ENCODE measurements around the gene PDE8B. TPM values are rescaled to one million over a fixed set of nuclear protein-coding genes. Genes with fewer than 3 reads are reported as not detected.
"Not testable (repeated sequence)": the region's sequence is repeated elsewhere in the genome, so short reads cannot be mapped to it uniquely, and the experiment has no call there.

Gene PDE8B
- total RNA-seq, 2 experiments from 2014 or later, result 0.68 TPM; not detected in 1

GRCh38 chr5:77438071-77438470 is 227.6 kb downstream of the PDE8B start:
- Mint-ChIP-seq H3K27me3 (no peaks in the 10 kb centered on the region), H3K4me1 (no peaks in the 10 kb centered on the region), H3K36me3 (peaks cover 16% of the 10 kb centered on the region), H3K27ac (no peak overlapping the region), H3K4me3 (no peak overlapping the region), H3K9me3 (ENCODE audit: low read depth) (no peaks in the 10 kb centered on the region)
- DNase-seq (no peak), ATAC-seq (no peak)
- CTCF ChIA-PET, result interaction anchor here (1.0 to 2.2 kb wide), 2 partner anchors 11 to 293 kb away, joined by 6 read pairs; no protein-coding TSS in a partner anchor

- Mint-ChIP-seq H3K27me3 (no peaks in the 10 kb centered on the region), H3K4me1 (no peaks in the 10 kb centered on the region), H3K36me3 (peaks cover 44% of the 10 kb centered on the region), H3K27ac (no peak overlapping the region), H3K4me3 (no peak overlapping the region), H3K9me3 (ENCODE audit: low read depth) (no peaks in the 10 kb centered on the region)
- CTCF ChIA-PET, result no interaction called here
- no peak for DNase-seq
- no peak for ATAC-seq
Measured at GRCh38 chr5:77443670-77444069, 233.2 kb downstream of the PDE8B start.

GRCh38 chr5:77444356-77444755 is 233.9 kb downstream of the PDE8B start:
- Mint-ChIP-seq H3K4me1 (no peaks in the 10 kb centered on the region), H3K9me3 (ENCODE audit: low read depth) (no peaks in the 10 kb centered on the region), H3K27ac (no peak overlapping the region), H3K4me3 (no peak overlapping the region), H3K27me3 (no peaks in the 10 kb centered on the region), H3K36me3 (peaks cover 51% of the 10 kb centered on the region)
- DNase-seq (no peak), ATAC-seq (no peak)
- CTCF ChIA-PET, result no interaction called here

GRCh38 chr5:77448831-77449230 is 238.4 kb downstream of the PDE8B start:
- CTCF ChIA-PET, result interaction anchor here (1.6 kb wide), 1 partner anchor 12 kb away, joined by 6 read pairs; no protein-coding TSS in a partner anchor
- Mint-ChIP-seq H3K4me3 (no peak overlapping the region), H3K36me3 (peaks cover 64% of the 10 kb centered on the region), H3K27me3 (no peaks in the 10 kb centered on the region), H3K9me3 (ENCODE audit: low read depth) (no peaks in the 10 kb centered on the region), H3K27ac (no peak overlapping the region), H3K4me1 (no peaks in the 10 kb centered on the region)
- ATAC-seq (no peak), DNase-seq (no peak)

GRCh38 chr5:77449277-77449676 is 238.8 kb downstream of the PDE8B start:
- Mint-ChIP-seq H3K36me3 (peaks cover 63% of the 10 kb centered on the region), H3K27ac (no peak overlapping the region), H3K27me3 (no peaks in the 10 kb centered on the region), H3K4me1 (no peaks in the 10 kb centered on the region), H3K9me3 (ENCODE audit: low read depth) (no peaks in the 10 kb centered on the region), H3K4me3 (no peak overlapping the region)
- no peak for DNase-seq
- CTCF ChIA-PET, result interaction anchor here (0.6 to 1.8 kb wide), 3 partner anchors 12 to 43 kb away, joined by 3 to 6 read pairs (median 4); partner anchors contain the start of gene WDR41
- ATAC-seq, result no peak

- Mint-ChIP-seq H3K27me3 (no peaks in the 10 kb centered on the region), H3K9me3 (ENCODE audit: low read depth) (no peaks in the 10 kb centered on the region), H3K4me1 (no peaks in the 10 kb centered on the region), H3K27ac (no peak overlapping the region), H3K36me3 (peaks cover 58% of the 10 kb centered on the region), H3K4me3 (no peak overlapping the region)
- CTCF ChIA-PET, result interaction anchor here (1.6 to 1.8 kb wide), 2 partner anchors 13 to 42 kb away, joined by 4 to 6 read pairs; partner anchors contain the start of gene WDR41
- ATAC-seq (no peak), DNase-seq (no peak)
Measured at GRCh38 chr5:77449981-77450380, 239.5 kb downstream of the PDE8B start.

- H3K9me3 Mint-ChIP-seq (ENCODE audit: low read depth), result no peaks in the 10 kb centered on the region
- DNase-seq (no peak), ATAC-seq (no peak)
- no peaks in the 10 kb centered on the region for H3K27me3 Mint-ChIP-seq
- CTCF ChIA-PET, result no interaction called here
- no peak overlapping the region for H3K4me3 Mint-ChIP-seq
- H3K27ac Mint-ChIP-seq, result no peak overlapping the region
- H3K4me1 Mint-ChIP-seq, result no peaks in the 10 kb centered on the region
- peaks cover 43% of the 10 kb centered on the region for H3K36me3 Mint-ChIP-seq
Measured at GRCh38 chr5:77452351-77452750, 241.9 kb downstream of the PDE8B start.

- Mint-ChIP-seq H3K4me1 (no peaks in the 10 kb centered on the region), H3K9me3 (ENCODE audit: low read depth) (no peaks in the 10 kb centered on the region), H3K27me3 (no peaks in the 10 kb centered on the region), H3K4me3 (no peak overlapping the region), H3K27ac (no peak overlapping the region), H3K36me3 (peaks cover 32% of the 10 kb centered on the region)
- DNase-seq, result no peak
- CTCF ChIA-PET, result no interaction called here
- no peak for ATAC-seq
Measured at GRCh38 chr5:77454123-77454522, 243.6 kb downstream of the PDE8B start.

GRCh38 chr5:77461287-77461686 is 250.8 kb downstream of the PDE8B start:
- Mint-ChIP-seq H3K9me3 (ENCODE audit: low read depth) (no peaks in the 10 kb centered on the region), H3K27me3 (no peaks in the 10 kb centered on the region), H3K4me3 (no peak overlapping the region), H3K36me3 (peaks cover 19% of the 10 kb centered on the region), H3K27ac (no peak overlapping the region), H3K4me1 (peaks cover 6% of the 10 kb centered on the region)
- DNase-seq (no peak), ATAC-seq (no peak)
- CTCF ChIA-PET, result no interaction called here

- ATAC-seq, result no peak
- CTCF ChIA-PET, result interaction anchor here (0.7 kb wide), 2 partner anchors 14 to 146 kb away, joined by 3 to 4 read pairs; no protein-coding TSS in a partner anchor
- Mint-ChIP-seq H3K4me3 (no peak overlapping the region), H3K4me1 (peaks cover 6% of the 10 kb centered on the region), H3K27ac (no peak overlapping the region), H3K9me3 (ENCODE audit: low read depth) (peaks cover under 1% of the 10 kb centered on the region), H3K36me3 (peaks cover 20% of the 10 kb centered on the region), H3K27me3 (no peaks in the 10 kb centered on the region)
- DNase-seq, result no peak
Measured at GRCh38 chr5:77463905-77464304, 253.4 kb downstream of the PDE8B start.

- H3K27me3 Mint-ChIP-seq; H3K4me1 Mint-ChIP-seq; H3K4me3 Mint-ChIP-seq; H3K9me3 Mint-ChIP-seq (ENCODE audit: low read depth); DNase-seq; CTCF ChIA-PET; H3K27ac Mint-ChIP-seq; ATAC-seq: not testable (repeated sequence)
- H3K36me3 Mint-ChIP-seq, result peaks cover 45% of the 10 kb centered on the region
Measured at GRCh38 chr5:77468875-77469274, 258.4 kb downstream of the PDE8B start.

- H3K4me3 Mint-ChIP-seq; H3K9me3 Mint-ChIP-seq (ENCODE audit: low read depth); H3K4me1 Mint-ChIP-seq; ATAC-seq; H3K27ac Mint-ChIP-seq; H3K27me3 Mint-ChIP-seq; CTCF ChIA-PET; DNase-seq: not testable (repeated sequence)
- H3K36me3 Mint-ChIP-seq, result peaks cover 39% of the 10 kb centered on the region
Measured at GRCh38 chr5:77475041-77475440, 264.6 kb downstream of the PDE8B start.

Data from activated CD8-positive, alpha-beta memory T cell treated with anti-CD3 and anti-CD28 coated beads, Interleukin-2, amount 10 ng/mL, durations not matched to agents 7 days and 5 days (primary cell).